HUDEP-2 (cell line): ENCODE results near the gene LRRC25.

ENCODE experiments used
- DNase-seq, 76 experiments: peaks; one replicate each; lab custom pipeline; 2025; ENCODE audit not compliant: unreplicated experiment in 76 of 76; lab: John Stamatoyannopoulos, UW

Gene LRRC25

GRCh38 chr19:18397242-18398202 is at the start of gene LRRC25:
LRRC25 (minus strand) TSS chr19:18397622; CDS start chr19:18396963, 659 bp downstream.
- DNase-seq: peak in 21 of 76 experiments; percentile 15 to 46 (median 32)

GRCh38 chr19:18446811-18447359 is 49.5 kb upstream of the LRRC25 start:
- DNase-seq: no peak

GRCh38 chr19:18446145-18446810 is 48.9 kb upstream of the LRRC25 start:
- DNase-seq: no peak

- DNase-seq: no peak
These were observed 48.0 kb upstream of the LRRC25 start for GRCh38 chr19:18445262-18445948.

GRCh38 chr19:18444513-18444912 is 47.1 kb upstream of the LRRC25 start:
- no peak for DNase-seq

- DNase-seq: no peak
These were observed 46.4 kb upstream of the LRRC25 start for GRCh38 chr19:18443831-18444230.

GRCh38 chr19:18443406-18443805 is 46.0 kb upstream of the LRRC25 start:
- no peak for DNase-seq

- no peak for DNase-seq
These were observed 45.5 kb upstream of the LRRC25 start for GRCh38 chr19:18442941-18443340.

GRCh38 chr19:18441804-18442788 is 44.7 kb upstream of the LRRC25 start:
- DNase-seq: peak in 35 of 76 experiments; percentile 15 to 68 (median 41)

GRCh38 chr19:18440936-18441803 is 43.7 kb upstream of the LRRC25 start:
- DNase-seq: no peak

- peak in 44 of 76 experiments; percentile 14 to 57 (median 36) for DNase-seq
These were observed 43.0 kb upstream of the LRRC25 start for GRCh38 chr19:18440415-18440877.

GRCh38 chr19:18439910-18440237 is 42.5 kb upstream of the LRRC25 start:
- no peak for DNase-seq

GRCh38 chr19:18439025-18439909 is 41.8 kb upstream of the LRRC25 start:
- DNase-seq: peak in 28 of 76 experiments; percentile 16 to 81 (median 48)

- peak in 49 of 76 experiments; percentile 21 to 86 (median 58) for DNase-seq
These were observed 41.1 kb upstream of the LRRC25 start for GRCh38 chr19:18438331-18439024.

GRCh38 chr19:18437491-18438330 is 40.3 kb upstream of the LRRC25 start, which contains the start of gene ISYNA1:
ISYNA1 (minus strand) TSS chr19:18438133; CDS start chr19:18437979, 154 bp downstream.
- peak in 62 of 76 experiments; percentile 24 to 96 (median 79) for DNase-seq
